Adrenal gland (tissue), 12 donors: Measurements from ENCODE around the gene GK. TPM values are rescaled to one million over a fixed set of nuclear protein-coding genes. Genes with fewer than 3 reads are reported as not detected.

Experiments used
- DNase-seq, 7 donors: peaks; one replicate each; pipeline ENCODE4 v3.0.0-alpha.2; 2019 to 2020
- H3K27ac ChIP-seq, 5 donors: fragments of 200-600 bp; sonication (generic) in 4 of 5; 1 replicate in 3 of 5; 2 replicates in 2 of 5; pipeline versions ENCODE4 v1.5.1 to v1.8.0; 2016 to 2020; ENCODE audit warnings: mild to moderate bottlenecking in 1 of 5
- H3K27me3 ChIP-seq: fragments of 200-600 bp; 2 replicates; pipeline ENCODE4 v1.8.0; 2021
- H3K36me3 ChIP-seq, 2 donors: fragments of 200-600 bp; replicated peaks in 1 of 2; 1 replicate in 1 of 2; 2 replicates in 1 of 2; pipeline versions ENCODE4 v1.5.1 to v1.8.0; 2018 to 2022
- H3K4me1 ChIP-seq, 2 donors: fragments of 200-600 bp; replicated peaks in 1 of 2; 1 replicate in 1 of 2; 2 replicates in 1 of 2; pipeline versions ENCODE4 v1.5.1 to v1.8.0; 2018 to 2021
- H3K4me3 ChIP-seq, 4 donors: fragments of 200-600 bp; sonication (generic) in 3 of 4; one replicate each; pipeline ENCODE4 v1.5.1; 2016 to 2018
- H3K9me3 ChIP-seq, 3 donors: fragments of 200-600 bp; sonication (generic) in 1 of 3; replicated peaks in 1 of 3; 1 replicate in 2 of 3; 2 replicates in 1 of 3; pipeline versions ENCODE4 v1.5.1 to v1.8.0; 2016 to 2021
- POLR2A ChIP-seq, 2 donors: fragments of 450-650 bp; IDR thresholded peaks; one replicate each; pipeline ENCODE4 v1.6.1; 2017; ENCODE audit warnings: antibody characterized with exemption in 2 of 2, mild to moderate bottlenecking in 2 of 2, moderate library complexity in 1 of 2
- WGBS, 4 donors: extraction: QIAGEN DNeasy Blood & Tissue Kit in 2 of 4; methylation state at CpG; one replicate each; pipeline versions ENCODE4 v1.1.5 to v1.1.7; 2013 to 2017; 5-methylcytosine and 5-hydroxymethylcytosine counted together
- intact Hi-C, 2 donors: fragments of 100-400 bp; cut with DNase I; formaldehyde crosslinking; loops; one replicate each; pipeline versions ENCODE4 v1.14.1 to v1.15.0; 2022 to 2023
- polyA plus RNA-seq, 3 donors: library from polyadenylated mRNA; stranded (reverse); fragments of 200-250 nt in 2 of 3; fragments of 350-450 nt in 1 of 3; fragmentation: Illumina TruSeq in 1 of 3; extraction: RNeasy Lipid Tissue Mini Kit (QIAGEN cat#74804) in 1 of 3; gene quantifications; one replicate each; pipeline ENCODE4 v1.2.3, GENCODE V29; 2013 to 2014
- total RNA-seq, 9 donors: library from RNA; depleted of rRNA in 4 of 9; stranded (reverse); fragments of >200 nt in 4 of 9; fragments of 120-200 nt in 1 of 9; fragmentation: NEBNext Ultra II Directional in 1 of 9; extraction: Animal tissue kit (Norgen Biotek cat#: 25700) in 1 of 9; gene quantifications; one replicate each; pipeline versions ENCODE4 v1.1.0 to v1.2.4, GENCODE V29; 2013 to 2023
- TF ChIP-seq, protein P1 (sequence below), 6 experiments: fragments of 450-650 bp in 4 of 6; fragments of 200-600 bp in 2 of 6; sonication (generic) in 1 of 6; IDR thresholded peaks; 1 replicate in 5 of 6; 2 replicates in 1 of 6; pipeline versions ENCODE4 v1.5.1 to v1.8.0; 2016 to 2021; ENCODE audit warnings: antibody characterized with exemption in 6 of 6, mild to moderate bottlenecking in 2 of 6, moderate library complexity in 1 of 6
- donor health status: healthy with polysubstance abuse.
- donor health status: Bipolar disorder and iron deficiency.
- donor health status: DM: yes; HTN: yes; CAD: no.
- donor health status: DM: no; HTN: no; CAD: no.
- donor health status: DM: no; HTN: no; CAD: no.
- donor health status: DM: yes; HTN: yes; CAD: no.

The GK gene
- total and polyA plus RNA-seq, 12 donors: 6.1 to 169 (median 10.1) TPM

DNA sequence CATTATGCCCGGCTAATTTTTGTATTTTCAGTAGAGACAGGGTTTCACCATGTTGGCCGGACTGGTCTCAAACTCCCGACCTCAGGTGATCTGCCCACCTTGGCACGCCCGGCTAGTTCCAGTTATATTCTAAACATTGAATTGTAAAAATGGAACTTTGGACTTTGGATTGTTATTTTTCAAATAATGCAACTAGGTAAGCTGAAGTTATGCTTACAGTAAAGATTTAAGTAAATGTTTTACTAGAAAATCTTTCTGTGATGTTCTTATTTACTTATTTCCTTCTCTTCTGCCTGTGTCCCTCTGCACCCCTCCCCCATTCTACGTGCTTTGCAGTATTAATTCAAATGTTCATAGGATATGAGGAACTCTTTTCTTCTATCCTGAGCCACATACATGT lies 26.1 kb downstream of the GK start:
- H3K4me3 ChIP-seq: no peak overlapping the region
- no peak for DNase-seq
- no peaks in the 10 kb centered on the region for H3K4me1 ChIP-seq
- H3K27me3 ChIP-seq: peaks cover 6% of the 10 kb centered on the region
- 83 to 98% (median 92%) methylated on average over 6 of the region's 6 CpGs for WGBS, 4 donors
- TF ChIP-seq POLR2A (IDR thresholded peaks at IDR 0.05): no peak
- TF ChIP-seq, protein P1, sequence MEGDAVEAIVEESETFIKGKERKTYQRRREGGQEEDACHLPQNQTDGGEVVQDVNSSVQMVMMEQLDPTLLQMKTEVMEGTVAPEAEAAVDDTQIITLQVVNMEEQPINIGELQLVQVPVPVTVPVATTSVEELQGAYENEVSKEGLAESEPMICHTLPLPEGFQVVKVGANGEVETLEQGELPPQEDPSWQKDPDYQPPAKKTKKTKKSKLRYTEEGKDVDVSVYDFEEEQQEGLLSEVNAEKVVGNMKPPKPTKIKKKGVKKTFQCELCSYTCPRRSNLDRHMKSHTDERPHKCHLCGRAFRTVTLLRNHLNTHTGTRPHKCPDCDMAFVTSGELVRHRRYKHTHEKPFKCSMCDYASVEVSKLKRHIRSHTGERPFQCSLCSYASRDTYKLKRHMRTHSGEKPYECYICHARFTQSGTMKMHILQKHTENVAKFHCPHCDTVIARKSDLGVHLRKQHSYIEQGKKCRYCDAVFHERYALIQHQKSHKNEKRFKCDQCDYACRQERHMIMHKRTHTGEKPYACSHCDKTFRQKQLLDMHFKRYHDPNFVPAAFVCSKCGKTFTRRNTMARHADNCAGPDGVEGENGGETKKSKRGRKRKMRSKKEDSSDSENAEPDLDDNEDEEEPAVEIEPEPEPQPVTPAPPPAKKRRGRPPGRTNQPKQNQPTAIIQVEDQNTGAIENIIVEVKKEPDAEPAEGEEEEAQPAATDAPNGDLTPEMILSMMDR (IDR thresholded peaks at IDR 0.05): no peak
- no peaks in the 10 kb centered on the region for H3K9me3 ChIP-seq
- intact Hi-C loops: no loop called here
- H3K36me3 ChIP-seq: no peaks in the 10 kb centered on the region
- H3K27ac ChIP-seq: no peak overlapping the region

DNA sequence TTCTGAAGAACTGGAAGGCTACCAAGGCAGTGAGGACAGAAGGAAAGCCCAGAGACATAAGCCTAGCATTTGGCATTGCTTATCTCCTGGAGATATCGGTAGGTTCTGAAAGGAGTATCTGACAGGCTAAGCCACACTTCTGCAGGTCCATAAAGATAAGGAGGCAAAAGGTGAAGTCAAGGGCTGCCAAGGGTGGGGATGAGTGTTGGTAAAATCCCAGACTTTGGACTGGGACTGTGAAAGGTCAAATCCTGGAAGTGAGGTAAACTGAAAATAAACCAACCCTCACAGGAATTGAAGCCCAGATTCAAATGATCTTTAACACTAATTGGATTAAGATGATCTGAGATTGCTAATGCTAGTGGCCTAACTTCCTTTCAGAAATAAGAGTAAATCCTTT lies 27.4 kb downstream of the GK start:
- intact Hi-C loops: no loop called here
- DNase-seq: no peak
- no peak for TF ChIP-seq POLR2A (IDR thresholded peaks at IDR 0.05)
- TF ChIP-seq, protein P1 (IDR thresholded peaks at IDR 0.05): no peak

DNA sequence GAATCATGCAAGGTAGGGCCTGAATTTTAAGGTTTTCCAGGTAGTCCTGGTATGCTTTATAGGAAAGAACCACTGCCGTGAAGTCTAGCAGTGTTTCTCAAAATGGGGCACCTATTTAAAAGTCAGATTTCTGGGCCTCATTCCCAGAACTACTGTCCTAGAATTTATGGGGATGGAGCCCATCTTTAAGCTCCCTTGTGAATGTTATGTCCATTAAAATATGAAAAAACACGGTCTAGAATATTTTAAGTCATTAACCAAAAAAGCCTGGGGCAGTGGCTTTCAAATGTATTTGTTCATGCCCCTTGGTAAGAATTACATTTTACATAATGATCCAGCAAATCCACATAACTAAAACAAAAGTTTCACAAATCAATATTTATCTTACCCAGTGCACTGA lies 35.4 kb downstream of the GK start:
- intact Hi-C loops: no loop called here
- 53 to 84% (median 67%) methylated on average over 2 of the region's 2 CpGs for WGBS, 4 donors

More for the DNA sequence above, 27.4 kb downstream of the GK start:
- Histone ChIP-seq H3K4me1 (no peaks in the 10 kb centered on the region), H3K4me3 (no peak overlapping the region), H3K27me3 (peaks cover 6% of the 10 kb centered on the region), H3K9me3 (no peaks in the 10 kb centered on the region), H3K27ac (no peak overlapping the region), H3K36me3 (no peaks in the 10 kb centered on the region)
- WGBS, 4 donors: 71 to 92% (median 85%) methylated on average over 1 of the region's 1 CpG

DNA sequence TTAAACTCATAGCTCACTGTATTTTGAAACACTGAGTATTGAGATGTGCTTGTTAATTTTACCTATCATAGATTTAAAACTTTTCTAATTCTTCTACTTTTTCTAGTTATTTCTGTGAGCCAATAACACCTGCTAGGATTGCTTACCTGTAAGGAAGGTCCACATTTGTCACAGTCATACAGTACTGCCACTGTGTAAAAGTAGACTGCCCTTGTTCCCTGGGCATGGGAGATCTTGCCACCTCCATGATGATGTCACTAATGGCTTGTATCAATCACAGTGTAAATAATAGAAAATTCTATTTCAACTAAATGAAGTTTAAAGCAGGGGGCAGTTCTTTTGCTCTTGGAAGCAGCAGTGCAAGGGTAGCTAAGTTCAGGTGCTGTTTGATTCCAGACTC lies 35.9 kb downstream of the GK start:
- Histone ChIP-seq H3K4me3 (no peak overlapping the region), H3K27me3 (no peaks in the 10 kb centered on the region), H3K4me1 (no peaks in the 10 kb centered on the region), H3K27ac (no peak overlapping the region), H3K36me3 (no peaks in the 10 kb centered on the region), H3K9me3 (no peaks in the 10 kb centered on the region)
- intact Hi-C loops: no loop called here
- TF ChIP-seq POLR2A (IDR thresholded peaks at IDR 0.05): no peak
- TF ChIP-seq, protein P1 (IDR thresholded peaks at IDR 0.05): no peak
- no peak for DNase-seq

More for the DNA sequence above, 35.4 kb downstream of the GK start:
- Histone ChIP-seq H3K4me3 (no peak overlapping the region), H3K9me3 (no peaks in the 10 kb centered on the region), H3K36me3 (no peaks in the 10 kb centered on the region), H3K27ac (no peak overlapping the region), H3K4me1 (no peaks in the 10 kb centered on the region), H3K27me3 (no peaks in the 10 kb centered on the region)
- TF ChIP-seq, protein P1 (IDR thresholded peaks at IDR 0.05): no peak
- no peak for DNase-seq
